ENCODE measurements around the gene FBXL17. TPM values are rescaled to one million over a fixed set of nuclear protein-coding genes. Genes with fewer than 3 reads are reported as not detected.

FBXL17 gene
- polyA plus RNA-seq, 1 of the 3 experiments (the other 2 are of a cell fraction) = 4.4 TPM

- Histone ChIP-seq H4K20me1 (ENCODE audit: insufficient read depth) (no peaks in the 10 kb centered on the region), H3K9ac (no peak overlapping the region), H3K4me3 (ENCODE audit: low read depth in 2 of 2, low read length in 1 of 2) (no peak overlapping the region), H3K9me3 (no peaks in the 10 kb centered on the region), H3K9me2 (no peaks in the 10 kb centered on the region), H3K4me1 (ENCODE audit: control insufficient read depth in 1 of 2, insufficient read depth in 2 of 2, low read depth in 1 of 2, low read length in 1 of 2) (peaks cover 0 to 12% of the 10 kb centered on the region in 2 experiments; a peak in 1 of 4 replicates), H3K4me2 (no peak overlapping the region), H3K27ac (ENCODE audit: low read depth in 2 of 2, low read length in 1 of 2) (no peak overlapping the region), H3K79me2 (ENCODE audit: insufficient read depth) (no peaks in the 10 kb centered on the region), H3F3A (replicated peaks; ENCODE audit: insufficient read depth) (no peaks in the 10 kb centered on the region), H3K36me3 (replicated peaks in 1 of 2; ENCODE audit: control insufficient read depth in 1 of 2, insufficient read depth in 2 of 2, low read length in 1 of 2) (no peaks in the 10 kb centered on the region), H3K27me3 (ENCODE audit: insufficient read depth) (no peaks in the 10 kb centered on the region), H2AFZ (ENCODE audit: low read depth) (no peak overlapping the region)
- DNase-seq = no peak
- ChIA-PET CTCF (no interaction called here), POLR2A (no interaction called here)
- 77% methylated on average over 8 of the region's 8 CpGs for WGBS (ENCODE audit: low lambda C conversion rate)
- 0 out of 2 replicates have a peak, but pooled peaks have one; percentile 26 for TF ChIP-seq TCF12 (IDR thresholded peaks at IDR 0.05)
- TF ChIP-seq MAX (IDR thresholded peaks at IDR 0.05; ENCODE audit: low read depth) = no peak
Observed at GRCh38 chr5:107812570-107813141, 569.2 kb downstream of the FBXL17 start.

GRCh38 chr5:107809201-107810034, 572.5 kb downstream of the FBXL17 start:
- Histone ChIP-seq H3K4me1 (ENCODE audit: control insufficient read depth in 1 of 2, insufficient read depth in 2 of 2, low read depth in 1 of 2, low read length in 1 of 2) (peaks cover 0 to 19% of the 10 kb centered on the region in 2 experiments; a peak in 1 of 4 replicates), H3F3A (replicated peaks; ENCODE audit: insufficient read depth) (no peaks in the 10 kb centered on the region), H3K9me3 (no peaks in the 10 kb centered on the region), H3K4me3 (ENCODE audit: low read depth in 2 of 2, low read length in 1 of 2) (no peak overlapping the region), H3K27me3 (ENCODE audit: insufficient read depth) (no peaks in the 10 kb centered on the region), H3K36me3 (replicated peaks in 1 of 2; ENCODE audit: control insufficient read depth in 1 of 2, insufficient read depth in 2 of 2, low read length in 1 of 2) (no peaks in the 10 kb centered on the region), H3K79me2 (ENCODE audit: insufficient read depth) (no peaks in the 10 kb centered on the region), H3K27ac (ENCODE audit: low read depth in 2 of 2, low read length in 1 of 2) (no peak overlapping the region), H4K20me1 (ENCODE audit: insufficient read depth) (no peaks in the 10 kb centered on the region), H3K9me2 (no peaks in the 10 kb centered on the region), H3K4me2 (no peak overlapping the region), H3K9ac (no peak overlapping the region), H2AFZ (ENCODE audit: low read depth) (no peak overlapping the region)
- CTCF ChIA-PET = interaction anchor here (1.3 kb wide), 1 partner anchor 19 kb away, joined by 3 read pairs; no protein-coding TSS in a partner anchor
- no peak for TF ChIP-seq IRF3 (IDR thresholded peaks at IDR 0.05; ENCODE audit: low read depth, low read length)
- TF ChIP-seq TEAD4 (IDR thresholded peaks at IDR 0.05; ENCODE audit: borderline replicate concordance, insufficient read depth) = no peak
- TF ChIP-seq RXRA (IDR thresholded peaks at IDR 0.05; ENCODE audit: borderline replicate concordance, low read depth) = no peak
- no peak for TF ChIP-seq EP300 (IDR thresholded peaks at IDR 0.05; ENCODE audit: borderline replicate concordance in 1 of 2, low read depth in 1 of 2, low read length in 1 of 2)
- TF ChIP-seq YY1 (IDR thresholded peaks at IDR 0.05; ENCODE audit: low read depth) = no peak
- no peak for TF ChIP-seq USF1 (IDR thresholded peaks at IDR 0.05; ENCODE audit: borderline replicate concordance, low read depth)
- 49% methylated on average over 4 of the region's 4 CpGs for WGBS (ENCODE audit: low lambda C conversion rate)
- DNase-seq = no peak
- POLR2A ChIA-PET = interaction anchor here (0.6 to 0.7 kb wide), 2 partner anchors 14 to 156 kb away, joined by 3 read pairs; no protein-coding TSS in a partner anchor

Small RNAs within 50 kb of the gene (small RNA-seq; reads per million reads assigned to genes)
- gene RN7SKP122 = 0 reads per million in 7 experiments

Data from SK-N-SH (cell line).